ENCODE results near the gene ATP1A4.

The ATP1A4 gene

GRCh38 chr1:160209321-160210046 lies 58.1 kb downstream of the ATP1A4 start:
- TF ChIP-seq CTCF (IDR thresholded peaks at IDR 0.05; ENCODE audit: low read depth, low read length) = no peak

GRCh38 chr1:160210561-160210960 lies 59.2 kb downstream of the ATP1A4 start:
- TF ChIP-seq CTCF (IDR thresholded peaks at IDR 0.05; ENCODE audit: low read depth, low read length) = no peak
- DNase-seq (ENCODE audit: extremely low read depth, low read depth) = no peak

More at GRCh38 chr1:160209321-160210046, 58.1 kb downstream of the ATP1A4 start:
- no peak for DNase-seq (ENCODE audit: extremely low read depth, low read depth)

DNA sequence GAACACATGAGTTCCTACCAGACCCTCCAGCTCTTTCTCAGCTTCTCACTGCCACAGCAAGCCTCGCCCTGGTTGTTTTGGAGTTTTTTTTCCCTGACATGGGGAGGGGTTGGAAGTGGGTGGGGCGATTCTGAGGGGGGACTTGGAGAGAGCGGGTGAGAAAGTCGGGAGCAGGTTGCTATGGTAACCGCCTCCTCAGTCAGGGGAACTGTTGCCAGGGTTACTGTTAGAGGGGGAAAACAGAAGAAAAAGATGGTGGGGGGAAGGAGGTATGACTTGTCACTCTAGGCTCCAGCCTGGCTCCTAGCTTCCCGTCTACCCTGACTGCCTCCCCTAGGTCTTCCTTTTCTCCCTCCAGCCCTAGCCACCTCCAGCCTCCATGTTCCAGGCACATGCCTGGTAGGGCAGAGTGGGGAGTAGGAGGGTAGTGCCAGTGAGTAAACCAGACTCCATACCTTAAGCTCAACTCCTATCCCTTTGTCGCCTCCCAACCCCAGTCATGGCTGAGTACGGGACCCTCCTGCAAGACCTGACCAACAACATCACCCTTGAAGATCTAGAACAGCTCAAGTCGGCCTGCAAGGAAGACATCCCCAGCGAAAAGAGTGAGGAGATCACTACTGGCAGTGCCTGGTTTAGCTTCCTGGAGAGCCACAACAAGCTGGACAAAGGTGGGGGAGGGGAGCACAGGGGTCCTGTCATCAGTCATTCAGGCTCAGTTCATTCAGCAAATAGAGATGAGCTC lies 59.8 kb downstream of the ATP1A4 start:
- no peak for DNase-seq (ENCODE audit: extremely low read depth, low read depth)
- no peak for TF ChIP-seq CTCF (IDR thresholded peaks at IDR 0.05; ENCODE audit: low read depth, low read length)

- no peak for DNase-seq (ENCODE audit: extremely low read depth, low read depth)
- TF ChIP-seq CTCF (IDR thresholded peaks at IDR 0.05; ENCODE audit: low read depth, low read length) = no peak
Observed at GRCh38 chr1:160214481-160215140, 63.2 kb downstream of the ATP1A4 start.

DNA sequence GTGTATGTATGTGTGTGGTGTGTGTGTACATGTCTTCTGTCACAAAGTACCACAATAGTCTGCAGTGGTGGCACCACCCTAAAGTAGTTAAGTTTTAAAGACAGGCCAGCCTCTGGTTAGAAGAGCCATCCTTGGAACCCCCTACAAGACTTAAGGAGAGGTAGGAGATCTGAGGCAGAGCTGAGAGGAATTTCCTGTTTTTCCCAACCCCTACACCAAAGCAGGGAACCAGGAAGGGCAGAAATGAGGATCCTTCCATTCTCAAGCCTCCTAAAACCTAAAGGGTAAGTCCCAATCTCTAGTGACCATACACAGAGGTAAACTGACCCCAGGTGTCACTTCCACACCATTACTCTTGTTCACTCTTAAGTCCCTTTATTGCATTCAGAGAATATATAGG lies 64.9 kb downstream of the ATP1A4 start:
- no peak for TF ChIP-seq CTCF (IDR thresholded peaks at IDR 0.05; ENCODE audit: low read depth, low read length)
- no peak for DNase-seq (ENCODE audit: extremely low read depth, low read depth)

GRCh38 chr1:160217481-160218051 lies 66.2 kb downstream of the ATP1A4 start:
- no peak for DNase-seq (ENCODE audit: extremely low read depth, low read depth)
- TF ChIP-seq CTCF (IDR thresholded peaks at IDR 0.05; ENCODE audit: low read depth, low read length) = no peak
